Measurements from ENCODE around the gene LSM14B.

DNA sequence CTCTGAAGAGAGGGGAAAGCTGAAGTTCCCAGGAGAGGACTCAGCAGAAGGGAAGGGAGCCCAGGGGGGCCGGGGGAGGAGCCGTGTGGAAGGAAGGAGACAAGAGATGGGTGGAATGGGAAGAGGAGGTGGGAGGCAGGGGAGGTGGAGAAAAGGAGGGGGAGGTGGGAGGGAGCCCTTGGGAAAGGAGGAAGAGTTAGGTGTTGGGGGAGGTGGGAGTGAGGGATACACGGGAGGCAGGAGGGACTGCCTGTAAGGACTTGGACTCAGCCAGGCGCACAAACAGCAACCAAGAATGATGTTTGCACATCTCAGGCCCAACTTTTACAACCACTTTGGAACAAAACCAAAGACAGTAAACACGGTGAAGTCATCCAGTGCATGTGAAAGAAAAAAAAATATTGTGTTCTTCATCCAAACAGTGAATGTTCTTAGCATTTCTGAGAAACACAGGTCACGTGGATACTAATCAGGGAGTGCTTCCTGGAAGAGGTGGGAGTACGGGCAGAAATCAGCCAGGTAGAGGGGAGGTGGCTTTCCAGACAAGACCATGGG is 17.4 kb upstream of the LSM14B start:
- TF ChIP-seq, protein P1, sequence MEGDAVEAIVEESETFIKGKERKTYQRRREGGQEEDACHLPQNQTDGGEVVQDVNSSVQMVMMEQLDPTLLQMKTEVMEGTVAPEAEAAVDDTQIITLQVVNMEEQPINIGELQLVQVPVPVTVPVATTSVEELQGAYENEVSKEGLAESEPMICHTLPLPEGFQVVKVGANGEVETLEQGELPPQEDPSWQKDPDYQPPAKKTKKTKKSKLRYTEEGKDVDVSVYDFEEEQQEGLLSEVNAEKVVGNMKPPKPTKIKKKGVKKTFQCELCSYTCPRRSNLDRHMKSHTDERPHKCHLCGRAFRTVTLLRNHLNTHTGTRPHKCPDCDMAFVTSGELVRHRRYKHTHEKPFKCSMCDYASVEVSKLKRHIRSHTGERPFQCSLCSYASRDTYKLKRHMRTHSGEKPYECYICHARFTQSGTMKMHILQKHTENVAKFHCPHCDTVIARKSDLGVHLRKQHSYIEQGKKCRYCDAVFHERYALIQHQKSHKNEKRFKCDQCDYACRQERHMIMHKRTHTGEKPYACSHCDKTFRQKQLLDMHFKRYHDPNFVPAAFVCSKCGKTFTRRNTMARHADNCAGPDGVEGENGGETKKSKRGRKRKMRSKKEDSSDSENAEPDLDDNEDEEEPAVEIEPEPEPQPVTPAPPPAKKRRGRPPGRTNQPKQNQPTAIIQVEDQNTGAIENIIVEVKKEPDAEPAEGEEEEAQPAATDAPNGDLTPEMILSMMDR (conservative IDR thresholded peaks at IDR 0.05 in 1 of 2, IDR thresholded peaks at IDR 0.05 in 1 of 2; ENCODE audit: extremely low read depth in 1 of 2, insufficient read depth in 1 of 2, low read depth in 1 of 2, low read length in 2 of 2), result no peak
- TF ChIP-seq EZH2 (IDR thresholded peaks at IDR 0.05; ENCODE audit: borderline replicate concordance, low read length), result no peak

Data from mammary epithelial cell (primary cell).